ENCODE data around the gene TRAF3IP1. TPM values are rescaled to one million over a fixed set of nuclear protein-coding genes. Genes with fewer than 3 reads are reported as not detected.

The TRAF3IP1 gene
- total RNA-seq, 1 experiment from 2014 or later = 18.6 TPM

DNA sequence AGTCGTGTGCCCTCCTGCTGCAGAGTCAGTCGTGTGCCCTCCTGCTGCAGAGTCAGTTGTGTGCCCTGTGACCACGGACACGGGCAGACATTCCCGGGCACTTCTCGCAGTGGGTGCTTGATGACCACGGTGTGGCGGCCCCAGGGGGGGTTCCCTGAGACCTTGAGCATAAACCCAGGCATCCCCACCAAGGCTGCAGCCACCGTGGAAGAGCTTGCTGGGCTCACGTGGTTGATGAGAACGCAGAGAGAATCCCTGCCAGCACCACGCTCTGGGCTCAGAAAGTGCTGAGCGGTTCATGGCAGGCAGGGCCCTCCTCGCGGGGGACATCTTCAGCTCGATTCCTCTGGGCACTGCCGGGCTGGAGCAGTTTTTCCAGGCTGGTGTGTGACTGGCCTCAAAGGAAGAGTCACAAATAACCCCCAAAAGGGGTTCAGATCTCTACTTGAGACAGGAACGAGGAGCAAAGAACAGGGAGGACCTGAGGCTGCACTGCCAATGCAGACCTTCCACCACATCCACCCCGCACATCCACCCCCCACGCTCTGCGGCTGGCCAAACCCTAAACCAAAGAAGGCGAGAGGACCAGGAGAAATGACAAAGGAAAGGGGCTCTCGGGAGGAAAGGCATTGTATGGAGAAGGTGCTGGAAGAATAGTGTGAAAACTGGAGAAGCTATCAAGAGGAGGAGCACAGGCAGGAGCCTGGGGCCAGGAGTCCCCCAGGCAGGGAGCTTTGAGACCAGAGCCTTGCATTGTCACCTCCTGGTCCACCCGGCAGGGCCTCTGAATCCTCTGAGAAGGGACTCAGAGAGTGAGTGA lies 23.5 kb upstream of the TRAF3IP1 start:
- H3K4me3 Mint-ChIP-seq (ENCODE audit: low read depth, unreplicated experiment) = no peak overlapping the region
- peaks cover 26% of the 10 kb centered on the region for H3K27me3 Mint-ChIP-seq (ENCODE audit: unreplicated experiment)
- CTCF ChIA-PET = interaction anchor here (0.5 kb wide), 2 partner anchors 458 to 603 kb away, joined by 3 to 5 read pairs; no protein-coding TSS in a partner anchor
- intact Hi-C loops (cut with micrococcal nuclease; ENCODE audit: unreplicated experiment) = no loop called here
- TF ChIP-seq, protein P1, sequence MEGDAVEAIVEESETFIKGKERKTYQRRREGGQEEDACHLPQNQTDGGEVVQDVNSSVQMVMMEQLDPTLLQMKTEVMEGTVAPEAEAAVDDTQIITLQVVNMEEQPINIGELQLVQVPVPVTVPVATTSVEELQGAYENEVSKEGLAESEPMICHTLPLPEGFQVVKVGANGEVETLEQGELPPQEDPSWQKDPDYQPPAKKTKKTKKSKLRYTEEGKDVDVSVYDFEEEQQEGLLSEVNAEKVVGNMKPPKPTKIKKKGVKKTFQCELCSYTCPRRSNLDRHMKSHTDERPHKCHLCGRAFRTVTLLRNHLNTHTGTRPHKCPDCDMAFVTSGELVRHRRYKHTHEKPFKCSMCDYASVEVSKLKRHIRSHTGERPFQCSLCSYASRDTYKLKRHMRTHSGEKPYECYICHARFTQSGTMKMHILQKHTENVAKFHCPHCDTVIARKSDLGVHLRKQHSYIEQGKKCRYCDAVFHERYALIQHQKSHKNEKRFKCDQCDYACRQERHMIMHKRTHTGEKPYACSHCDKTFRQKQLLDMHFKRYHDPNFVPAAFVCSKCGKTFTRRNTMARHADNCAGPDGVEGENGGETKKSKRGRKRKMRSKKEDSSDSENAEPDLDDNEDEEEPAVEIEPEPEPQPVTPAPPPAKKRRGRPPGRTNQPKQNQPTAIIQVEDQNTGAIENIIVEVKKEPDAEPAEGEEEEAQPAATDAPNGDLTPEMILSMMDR (IDR thresholded peaks at IDR 0.05; ENCODE audit: unreplicated experiment) = no peak
- H3K4me1 Mint-ChIP-seq (ENCODE audit: low read depth, unreplicated experiment) = peaks cover 31% of the 10 kb centered on the region
- no peaks in the 10 kb centered on the region for H3K9me3 Mint-ChIP-seq (ENCODE audit: low read depth, unreplicated experiment)
- H3K27ac Mint-ChIP-seq (ENCODE audit: unreplicated experiment) = no peak overlapping the region
- no TSS peak for BruUV-seq (replicated peaks)
- H3K36me3 Mint-ChIP-seq (ENCODE audit: insufficient read depth, unreplicated experiment) = no peaks in the 10 kb centered on the region
- no peak for DNase-seq

DNA sequence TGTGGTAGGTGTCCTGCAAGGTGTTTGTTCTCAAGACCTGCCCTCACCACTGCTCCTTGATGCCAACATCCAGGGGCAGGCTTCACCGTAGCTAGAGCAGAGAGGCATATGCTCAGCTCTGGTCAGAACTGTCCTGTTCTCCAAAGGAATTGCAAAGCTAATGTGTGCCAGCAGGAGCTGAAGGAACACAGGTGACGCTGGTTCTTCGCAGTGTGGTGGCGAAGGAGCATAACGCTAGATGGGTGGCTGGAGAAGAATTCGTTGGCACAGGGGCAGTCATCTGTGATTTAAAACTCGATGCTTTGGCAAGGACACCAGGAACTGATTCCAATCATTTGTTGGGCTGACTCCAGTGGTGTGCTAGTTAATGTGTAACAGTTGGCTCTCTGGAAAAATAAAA lies 20.5 kb upstream of the TRAF3IP1 start:
- peak; percentile 50 for DNase-seq
- Mint-ChIP-seq H3K27me3 (ENCODE audit: unreplicated experiment) (peaks cover 22% of the 10 kb centered on the region), H3K4me3 (ENCODE audit: low read depth, unreplicated experiment) (peak overlapping the region; percentile 16), H3K36me3 (ENCODE audit: insufficient read depth, unreplicated experiment) (no peaks in the 10 kb centered on the region), H3K4me1 (ENCODE audit: low read depth, unreplicated experiment) (peaks cover 23% of the 10 kb centered on the region), H3K27ac (ENCODE audit: unreplicated experiment) (peak overlapping the region; percentile 12), H3K9me3 (ENCODE audit: low read depth, unreplicated experiment) (no peaks in the 10 kb centered on the region)
- TF ChIP-seq, protein P1 (IDR thresholded peaks at IDR 0.05; ENCODE audit: unreplicated experiment) = no peak
- no TSS peak for BruUV-seq (replicated peaks)
- intact Hi-C loops (cut with micrococcal nuclease; ENCODE audit: unreplicated experiment) = no loop called here
- CTCF ChIA-PET = interaction anchor here (0.8 to 2.2 kb wide), 5 partner anchors 10 to 79 kb away, joined by 3 to 8 read pairs (median 5); no protein-coding TSS in a partner anchor

DNA sequence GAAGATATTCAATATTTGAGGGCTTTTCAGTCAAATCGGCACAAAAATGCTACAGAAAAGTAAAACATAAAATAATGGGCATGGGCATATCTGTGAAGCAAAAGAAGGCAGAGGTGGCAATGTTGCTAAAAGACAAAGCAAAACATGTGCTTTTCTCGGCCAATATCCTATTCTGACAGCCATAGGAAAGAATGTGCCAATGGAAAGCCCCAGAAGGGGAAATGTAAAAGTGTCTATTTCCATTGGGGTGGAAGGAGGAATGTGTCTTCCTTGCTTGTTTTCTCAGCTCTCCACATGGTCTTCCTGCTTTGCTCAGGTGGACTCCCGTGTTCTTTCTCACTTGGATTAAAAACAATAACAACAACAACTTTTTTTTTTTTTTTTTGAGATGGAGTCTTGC lies 18.2 kb upstream of the TRAF3IP1 start:
- H3K27ac Mint-ChIP-seq (ENCODE audit: unreplicated experiment) = no peak overlapping the region
- peaks cover 5% of the 10 kb centered on the region for H3K27me3 Mint-ChIP-seq (ENCODE audit: unreplicated experiment)
- CTCF ChIA-PET = no interaction called here
- H3K36me3 Mint-ChIP-seq (ENCODE audit: insufficient read depth, unreplicated experiment) = no peaks in the 10 kb centered on the region
- intact Hi-C loops (cut with micrococcal nuclease; ENCODE audit: unreplicated experiment) = no loop called here
- TF ChIP-seq, protein P1 (IDR thresholded peaks at IDR 0.05; ENCODE audit: unreplicated experiment) = no peak
- no peak for DNase-seq
- H3K4me3 Mint-ChIP-seq (ENCODE audit: low read depth, unreplicated experiment) = no peak overlapping the region
- no peaks in the 10 kb centered on the region for H3K9me3 Mint-ChIP-seq (ENCODE audit: low read depth, unreplicated experiment)
- peaks cover 15% of the 10 kb centered on the region for H3K4me1 Mint-ChIP-seq (ENCODE audit: low read depth, unreplicated experiment)
- no TSS peak for BruUV-seq (replicated peaks)

DNA sequence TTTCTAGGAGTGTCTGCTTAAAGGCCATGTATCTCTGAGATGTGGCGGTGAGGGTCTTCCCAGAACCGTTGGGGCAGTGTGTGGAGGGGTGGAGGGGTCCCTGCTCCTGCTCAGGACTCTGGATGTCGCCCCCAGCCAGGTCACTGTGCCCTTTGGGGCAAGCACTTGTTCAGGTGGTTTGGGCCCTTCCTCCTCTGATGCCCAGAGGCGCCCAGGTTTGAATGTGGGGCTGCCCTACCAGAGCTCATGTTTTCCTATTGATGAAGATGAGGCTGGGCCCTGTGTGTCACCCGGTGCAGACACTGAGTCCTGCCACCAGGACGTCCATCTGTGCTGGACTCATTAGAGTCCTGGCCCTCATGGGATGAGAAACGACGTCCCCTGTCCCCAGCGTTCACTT lies 17.6 kb upstream of the TRAF3IP1 start:
- H3K4me3 Mint-ChIP-seq (ENCODE audit: low read depth, unreplicated experiment) = no peak overlapping the region
- no peaks in the 10 kb centered on the region for H3K27me3 Mint-ChIP-seq (ENCODE audit: unreplicated experiment)
- H3K36me3 Mint-ChIP-seq (ENCODE audit: insufficient read depth, unreplicated experiment) = no peaks in the 10 kb centered on the region
- CTCF ChIA-PET = no interaction called here
- DNase-seq = no peak
- no TSS peak for BruUV-seq (replicated peaks)
- intact Hi-C loops (cut with micrococcal nuclease; ENCODE audit: unreplicated experiment) = no loop called here
- TF ChIP-seq, protein P1 (IDR thresholded peaks at IDR 0.05; ENCODE audit: unreplicated experiment) = no peak
- H3K4me1 Mint-ChIP-seq (ENCODE audit: low read depth, unreplicated experiment) = peaks cover 15% of the 10 kb centered on the region
- H3K9me3 Mint-ChIP-seq (ENCODE audit: low read depth, unreplicated experiment) = no peaks in the 10 kb centered on the region
- H3K27ac Mint-ChIP-seq (ENCODE audit: unreplicated experiment) = no peak overlapping the region

Measured in Calu3 (cell line).